Globus pallidus (tissue), 1 donor: ENCODE data around the gene VSIR.

Experiments
- DNase-seq: peaks from one replicate; pipeline ENCODE4 v3.0.0-alpha.2; 2015; ENCODE audit warnings: low spot score

VSIR gene

GRCh38 chr10:71806704-71807556 lies 33.6 kb upstream of the VSIR start:
- DNase-seq, result no peak

DNA sequence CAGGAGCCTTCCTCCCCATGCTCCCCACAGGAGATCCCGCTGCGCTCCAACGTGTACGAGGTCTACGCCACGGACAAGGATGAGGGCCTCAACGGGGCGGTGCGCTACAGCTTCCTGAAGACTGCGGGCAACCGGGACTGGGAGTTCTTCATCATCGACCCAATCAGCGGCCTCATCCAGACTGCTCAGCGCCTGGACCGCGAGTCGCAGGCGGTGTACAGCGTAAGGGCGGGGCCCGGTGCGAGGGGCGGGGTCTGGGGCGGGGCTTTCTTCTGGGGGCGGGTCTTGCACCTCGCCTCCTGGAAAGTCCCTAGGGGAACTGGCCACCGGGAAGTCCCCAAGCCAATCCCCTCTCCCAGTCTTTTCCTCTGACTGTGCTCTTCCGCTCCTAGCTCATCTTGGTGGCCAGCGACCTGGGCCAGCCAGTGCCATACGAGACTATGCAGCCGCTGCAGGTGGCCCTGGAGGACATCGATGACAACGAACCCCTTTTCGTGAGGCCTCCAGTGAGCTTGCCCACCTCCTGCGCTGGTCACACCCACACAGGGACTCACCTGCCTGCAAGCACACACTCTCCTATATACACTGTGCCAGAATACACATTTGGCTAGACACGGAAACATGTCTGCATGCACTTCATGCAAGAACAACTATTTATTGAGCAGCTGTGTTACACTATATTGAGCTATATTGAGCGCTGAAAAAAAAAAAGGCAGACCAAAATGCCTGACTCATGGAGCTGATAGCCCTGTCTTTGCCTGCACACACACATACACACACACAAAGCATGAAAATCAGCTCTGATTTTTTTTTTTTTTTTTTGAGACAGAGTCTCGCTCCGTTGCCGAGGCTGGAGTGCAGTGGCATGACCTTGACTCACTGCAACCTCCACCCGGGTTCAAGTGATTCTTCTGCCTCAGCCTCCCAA lies 32.7 kb upstream of the VSIR start:
- DNase-seq, result no peak

DNA sequence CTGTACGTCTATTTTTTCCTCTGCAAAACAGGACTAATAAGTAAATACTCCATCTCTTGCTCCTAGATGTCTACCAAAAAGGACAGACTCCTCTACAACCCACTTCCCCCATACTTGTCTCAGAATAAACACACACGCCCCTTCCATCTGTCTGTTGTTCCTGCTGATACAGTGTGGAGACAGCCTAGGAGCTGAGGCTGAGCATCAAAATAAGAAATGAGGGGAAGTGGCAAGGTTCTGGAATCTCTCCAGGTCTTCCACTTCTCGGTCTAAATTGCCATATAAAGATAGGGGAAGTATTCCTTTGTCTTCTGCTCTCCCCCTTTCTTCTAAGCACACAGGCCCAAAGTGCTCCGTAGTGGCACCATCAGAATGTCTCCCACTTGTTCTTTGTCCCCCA lies 30.8 kb upstream of the VSIR start:
- DNase-seq, result peak; percentile 71

- DNase-seq, result no peak
Measured at GRCh38 chr10:71802715-71803488, 29.6 kb upstream of the VSIR start.

DNA sequence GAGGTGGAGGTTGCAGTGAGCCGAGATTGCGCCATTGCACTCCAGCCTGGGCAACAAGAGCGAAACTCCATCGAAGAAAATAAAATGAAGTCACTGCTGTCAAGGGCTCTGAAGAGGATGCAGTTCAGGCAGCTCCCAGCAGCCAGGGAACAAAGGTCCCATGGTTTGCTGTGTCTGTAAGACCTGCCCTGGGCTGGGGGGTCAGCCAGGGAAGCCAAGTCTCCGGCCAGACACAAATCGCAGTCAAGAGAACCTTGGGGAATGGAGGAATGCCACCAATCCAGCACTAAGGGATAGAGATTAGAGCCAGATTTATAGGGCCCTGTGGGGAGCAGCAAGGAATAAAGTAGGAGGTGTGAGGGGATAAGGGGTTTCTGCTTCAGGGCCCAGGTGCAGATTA lies 28.9 kb upstream of the VSIR start:
- DNase-seq, result no peak

- no peak for DNase-seq
Measured at GRCh38 chr10:71801361-71801760, 28.0 kb upstream of the VSIR start.

DNA sequence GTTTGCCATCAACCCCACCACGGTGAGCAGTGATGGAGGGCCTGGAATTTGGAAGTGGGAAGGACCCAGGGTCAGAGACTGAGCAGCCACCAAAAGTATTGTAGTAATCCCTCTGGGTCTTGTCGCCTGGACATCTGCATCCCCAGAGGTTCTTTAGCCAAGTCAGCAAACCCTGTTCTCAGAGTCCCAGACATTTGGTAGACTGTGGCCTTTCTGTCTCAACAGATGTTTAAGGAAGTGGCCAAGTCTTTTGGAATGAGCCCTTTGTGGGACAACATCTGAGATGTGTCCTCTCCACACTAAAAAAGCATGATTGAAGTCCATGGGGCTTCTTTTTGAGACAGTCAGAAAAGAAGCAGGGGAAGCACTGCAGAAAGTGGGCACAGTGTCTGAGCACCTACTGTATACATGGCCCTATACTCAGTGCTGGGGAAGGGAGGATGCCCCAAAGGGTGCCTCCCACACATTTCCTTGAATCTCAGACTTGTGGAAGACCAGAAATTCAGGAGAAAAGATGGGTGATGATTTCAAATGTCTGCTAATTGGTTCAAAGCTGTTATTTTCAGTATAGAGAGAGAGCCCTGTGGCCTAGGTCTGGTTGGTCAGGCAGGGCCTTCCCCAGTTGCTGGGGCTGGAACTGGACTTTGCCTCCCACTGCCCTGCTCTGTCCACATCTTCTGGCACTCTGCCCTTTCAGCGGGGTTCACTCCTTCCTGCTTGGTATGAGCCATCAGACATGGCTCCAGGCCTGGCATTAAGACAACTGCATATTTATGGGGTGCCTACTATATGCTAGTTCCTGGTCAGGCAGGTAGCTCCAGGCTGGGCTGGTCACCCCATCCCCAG lies 26.5 kb upstream of the VSIR start:
- no peak for DNase-seq

DNA sequence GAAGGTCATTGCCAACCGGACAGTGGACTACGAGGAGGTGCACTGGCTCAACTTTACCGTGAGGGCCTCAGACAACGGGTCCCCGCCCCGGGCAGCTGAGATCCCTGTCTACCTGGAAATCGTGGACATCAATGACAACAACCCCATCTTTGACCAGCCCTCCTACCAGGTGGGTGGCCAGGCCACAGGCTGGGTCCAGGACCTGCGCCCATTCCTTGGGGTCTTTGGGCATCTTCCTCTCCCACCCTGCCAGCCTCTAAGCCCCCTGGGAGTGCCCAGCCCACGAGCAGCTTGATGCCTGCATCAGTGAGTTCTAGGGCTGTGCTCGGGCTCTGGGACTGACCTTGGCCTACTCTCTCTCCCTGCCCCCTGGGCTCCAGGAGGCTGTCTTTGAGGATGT lies 25.8 kb upstream of the VSIR start:
- DNase-seq, result no peak

- no peak for DNase-seq
Measured at GRCh38 chr10:71798308-71798624, 24.9 kb upstream of the VSIR start.

- no peak for DNase-seq
Measured at GRCh38 chr10:71797533-71798307, 24.4 kb upstream of the VSIR start.

DNA sequence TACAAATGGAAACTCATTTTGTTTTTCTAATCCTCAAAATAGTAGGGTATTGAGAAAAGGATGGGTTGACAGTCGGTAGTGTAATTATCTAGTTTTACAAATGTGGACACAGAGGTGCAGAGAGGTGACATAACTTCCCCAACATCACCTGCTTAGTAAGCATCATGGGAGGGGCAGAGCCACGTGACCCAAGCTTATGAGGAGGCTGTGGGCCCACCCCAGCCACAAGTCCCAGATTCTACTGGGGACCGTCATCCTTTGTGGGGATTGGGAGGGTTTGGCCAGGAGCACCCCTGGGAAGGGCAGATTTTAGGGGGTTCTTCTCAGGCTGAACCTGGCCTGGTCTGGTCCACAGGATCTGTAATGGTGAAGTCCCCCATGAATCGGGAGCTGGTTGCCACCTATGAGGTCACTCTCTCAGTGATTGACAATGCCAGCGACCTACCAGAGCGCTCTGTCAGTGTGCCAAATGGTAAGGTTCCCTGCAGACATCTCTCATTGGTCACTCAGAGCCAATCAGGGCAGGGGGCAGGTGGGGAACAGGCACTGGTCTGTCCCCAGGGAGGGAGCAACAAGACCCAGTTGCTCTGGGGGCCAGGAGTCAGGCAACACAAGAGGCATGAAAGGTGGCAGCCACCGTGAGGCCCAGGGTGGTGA lies 23.6 kb upstream of the VSIR start:
- DNase-seq, result no peak

DNA sequence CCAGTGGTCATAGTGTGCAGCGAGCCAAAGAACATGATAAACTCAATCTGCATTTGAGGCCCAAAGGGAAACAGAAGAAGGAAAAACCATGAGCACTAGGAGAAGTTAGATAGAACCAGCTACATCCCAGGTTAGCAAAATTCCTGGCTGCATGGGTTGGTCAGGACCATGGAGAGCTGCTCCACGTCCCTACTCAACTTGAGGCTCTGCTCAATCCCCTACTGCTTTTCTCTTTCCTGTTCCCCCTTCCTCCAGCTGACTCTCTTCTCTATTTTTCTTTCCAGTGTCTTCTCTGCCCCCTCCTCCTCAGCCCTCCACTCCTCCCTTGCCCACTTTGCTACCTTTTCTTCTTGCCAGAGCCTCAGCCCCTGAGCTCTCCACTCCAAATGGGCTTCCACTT lies 21.9 kb upstream of the VSIR start:
- no peak for DNase-seq

- no peak for DNase-seq
Measured at GRCh38 chr10:71790749-71791440, 17.6 kb upstream of the VSIR start.

- DNase-seq, result no peak
Measured at GRCh38 chr10:71789871-71790270, 16.6 kb upstream of the VSIR start.

DNA sequence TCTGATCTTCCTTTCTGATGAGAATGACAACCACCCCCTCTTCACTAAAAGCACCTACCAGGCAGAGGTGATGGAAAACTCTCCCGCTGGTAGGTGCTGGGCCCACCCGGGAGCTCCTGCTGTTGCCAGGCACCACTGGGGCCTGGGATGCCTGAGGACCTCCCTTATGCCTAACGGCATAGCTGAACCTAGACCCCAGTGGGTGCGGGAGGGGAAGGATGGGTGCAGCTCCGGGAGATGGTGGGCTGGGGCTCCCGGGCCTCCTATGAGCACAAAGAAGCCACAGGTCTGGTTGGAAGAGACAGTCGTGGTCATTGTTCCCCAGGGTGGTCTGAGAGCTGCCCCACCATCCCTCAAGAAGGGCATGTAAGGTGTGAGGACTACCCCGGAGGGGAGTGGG lies 15.6 kb upstream of the VSIR start:
- DNase-seq, result no peak

DNA sequence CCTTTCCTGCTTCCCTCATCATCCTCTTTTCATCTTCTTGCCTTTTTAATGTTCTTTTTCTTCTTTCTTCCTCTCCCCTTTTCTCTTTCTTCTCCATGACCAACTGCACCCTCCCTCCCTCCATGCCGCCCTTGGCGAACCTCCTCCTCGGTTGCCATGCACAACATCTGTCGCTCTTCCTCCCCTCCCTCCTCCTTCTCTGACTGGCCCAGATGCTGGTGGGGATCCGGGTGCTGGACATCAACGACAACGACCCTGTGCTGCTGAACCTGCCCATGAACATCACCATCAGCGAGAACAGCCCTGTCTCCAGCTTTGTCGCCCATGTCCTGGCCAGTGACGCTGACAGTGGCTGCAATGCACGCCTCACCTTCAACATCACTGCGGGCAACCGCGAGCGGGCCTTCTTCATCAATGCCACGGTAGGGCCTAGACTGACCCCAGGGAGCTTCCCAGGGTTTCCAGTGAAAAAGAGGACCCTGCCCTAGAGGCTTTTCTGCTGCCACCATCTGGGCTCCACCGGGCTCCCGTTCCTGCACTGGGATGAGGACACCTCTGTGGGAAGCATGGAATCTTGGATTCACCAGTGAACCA lies 11.5 kb upstream of the VSIR start:
- no peak for DNase-seq

- no peak for DNase-seq
Measured at GRCh38 chr10:71783917-71784678, 10.8 kb upstream of the VSIR start.

DNA sequence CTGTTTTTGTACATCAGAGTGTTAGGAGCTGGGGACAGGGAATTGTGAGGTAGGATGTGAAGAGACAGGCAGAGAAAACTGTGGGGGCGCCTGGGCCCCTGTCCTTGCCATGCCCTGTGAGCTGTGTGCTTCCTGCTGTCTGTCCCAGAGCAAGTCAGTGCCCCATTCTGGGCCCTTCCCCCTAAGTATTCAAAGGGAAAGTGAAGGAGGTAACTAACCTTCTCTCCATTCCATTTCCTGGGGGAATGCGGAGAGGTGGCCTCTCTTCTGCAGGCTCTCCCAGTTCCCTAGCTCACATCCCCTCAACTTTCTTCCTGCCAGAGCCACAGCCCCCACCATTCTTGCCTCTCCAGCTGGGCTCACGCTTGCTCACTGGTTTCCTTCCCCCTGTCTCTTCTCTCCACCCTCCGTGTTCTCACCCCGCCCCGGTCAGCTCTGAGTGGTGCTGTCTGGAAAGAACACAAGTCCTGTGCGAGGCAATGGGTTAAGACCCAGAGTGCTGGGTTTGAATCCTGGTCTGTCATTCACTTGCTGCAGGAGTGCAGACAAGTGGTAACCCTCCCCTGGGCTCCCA lies 9.7 kb upstream of the VSIR start:
- DNase-seq, result no peak
